ENCODE results near the gene HNRNPUL2. TPM values are rescaled to one million over a fixed set of nuclear protein-coding genes. Genes with fewer than 3 reads are reported as not detected.

The HNRNPUL2 gene
- polyA plus RNA-seq, 1 of the 3 experiments (the other 2 are of a cell fraction) = 33.5 TPM

GRCh38 chr11:62688491-62688890 lies 38.8 kb downstream of the HNRNPUL2 start:
- Histone ChIP-seq H3K4me2 (no peak overlapping the region), H3K27ac (ENCODE audit: low read depth in 2 of 2, low read length in 1 of 2) (no peak overlapping the region), H3K9ac (no peak overlapping the region), H3F3A (replicated peaks; ENCODE audit: insufficient read depth) (peaks cover 7% of the 10 kb centered on the region), H3K4me1 (ENCODE audit: control insufficient read depth in 1 of 2, insufficient read depth in 2 of 2, low read depth in 1 of 2, low read length in 1 of 2) (peaks cover 0 to 6% of the 10 kb centered on the region in 2 experiments; a peak in 1 of 4 replicates), H3K9me3 (no peaks in the 10 kb centered on the region), H4K20me1 (ENCODE audit: insufficient read depth) (no peaks in the 10 kb centered on the region), H3K4me3 (ENCODE audit: low read depth in 2 of 2, low read length in 1 of 2) (no peak overlapping the region), H3K36me3 (replicated peaks in 1 of 2; ENCODE audit: control insufficient read depth in 1 of 2, insufficient read depth in 2 of 2, low read length in 1 of 2) (peaks cover 12 to 29% of the 10 kb centered on the region in 2 experiments), H3K27me3 (ENCODE audit: insufficient read depth) (no peaks in the 10 kb centered on the region), H3K9me2 (no peaks in the 10 kb centered on the region), H2AFZ (ENCODE audit: low read depth) (no peak overlapping the region), H3K79me2 (ENCODE audit: insufficient read depth) (no peaks in the 10 kb centered on the region)
- no peak for DNase-seq
- WGBS (ENCODE audit: low lambda C conversion rate) = 88% methylated on average over 1 of the region's 1 CpG
- TF ChIP-seq YY1 (IDR thresholded peaks at IDR 0.05; ENCODE audit: low read depth) (no peak), RFX5 (IDR thresholded peaks at IDR 0.05; ENCODE audit: low read length) (no peak), TAF1 (IDR thresholded peaks at IDR 0.05; ENCODE audit: borderline replicate concordance, low read depth, low read length) (no peak), REST (IDR thresholded peaks at IDR 0.05; ENCODE audit: low read depth, low read length) (no peak), ELF1 (IDR thresholded peaks at IDR 0.05) (no peak), JUND (IDR thresholded peaks at IDR 0.05) (no peak), POLR2AphosphoS5 (IDR thresholded peaks at IDR 0.05; ENCODE audit: low read depth, low read length) (no peak), CTCF (IDR thresholded peaks at IDR 0.05) (no peak), MAX (IDR thresholded peaks at IDR 0.05; ENCODE audit: low read depth) (no peak)
- ChIA-PET POLR2A (no interaction called here), CTCF (interaction anchor here (0.8 to 2.0 kb wide), 2 partner anchors 7 to 293 kb away, joined by 5 to 8 read pairs; no protein-coding TSS in a partner anchor)

- H3K4me2 ChIP-seq = no peak overlapping the region
- H3K9ac ChIP-seq = no peak overlapping the region
- peaks cover 0 to 6% of the 10 kb centered on the region in 2 experiments; a peak in 1 of 4 replicates for H3K4me1 ChIP-seq (ENCODE audit: control insufficient read depth in 1 of 2, insufficient read depth in 2 of 2, low read depth in 1 of 2, low read length in 1 of 2)
- no peaks in the 10 kb centered on the region for H3K27me3 ChIP-seq (ENCODE audit: insufficient read depth)
- CTCF ChIA-PET = no interaction called here
- 94% methylated on average over 44 of the region's 74 CpGs for WGBS (ENCODE audit: low lambda C conversion rate)
- H4K20me1 ChIP-seq (ENCODE audit: insufficient read depth) = no peaks in the 10 kb centered on the region
- no peak overlapping the region for H2AFZ ChIP-seq (ENCODE audit: low read depth)
- peak; percentile 36 for DNase-seq
- POLR2A ChIA-PET = no interaction called here
- peaks cover 7% of the 10 kb centered on the region for H3F3A ChIP-seq (replicated peaks; ENCODE audit: insufficient read depth)
- H3K27ac ChIP-seq (ENCODE audit: low read depth in 2 of 2, low read length in 1 of 2) = no peak overlapping the region
- H3K4me3 ChIP-seq (ENCODE audit: low read depth in 2 of 2, low read length in 1 of 2) = no peak overlapping the region
- no peak for TF ChIP-seq GABPA (IDR thresholded peaks at IDR 0.05; ENCODE audit: low read depth)
- no peak for TF ChIP-seq YY1 (IDR thresholded peaks at IDR 0.05; ENCODE audit: low read depth)
- no peak for TF ChIP-seq MXI1 (IDR thresholded peaks at IDR 0.05; ENCODE audit: low read depth, low read length)
- no peak for TF ChIP-seq REST (IDR thresholded peaks at IDR 0.05; ENCODE audit: low read depth, low read length)
- no peak for TF ChIP-seq ZBTB33 (IDR thresholded peaks at IDR 0.05; ENCODE audit: borderline replicate concordance, low read depth)
- no peak for TF ChIP-seq RCOR1 (IDR thresholded peaks at IDR 0.05; ENCODE audit: low read length)
- no peaks in the 10 kb centered on the region for H3K79me2 ChIP-seq (ENCODE audit: insufficient read depth)
- no peaks in the 10 kb centered on the region for H3K9me2 ChIP-seq
- no peaks in the 10 kb centered on the region for H3K9me3 ChIP-seq
- H3K36me3 ChIP-seq (replicated peaks in 1 of 2; ENCODE audit: control insufficient read depth in 1 of 2, insufficient read depth in 2 of 2, low read length in 1 of 2) = peaks cover 5 to 24% of the 10 kb centered on the region in 2 experiments
Measured at GRCh38 chr11:62687508-62688396, 39.5 kb downstream of the HNRNPUL2 start.

All from SK-N-SH (cell line).